GM18951 (cell line): ENCODE measurements around the gene PIGH.

Source experiments
- POLR2A ChIP-seq: IDR thresholded peaks from 4 replicates; pipeline ENCODE4 v1.6.1; 2011; ENCODE audit warnings: mild to moderate bottlenecking; ENCODE audit not compliant: insufficient read length, insufficient read depth; ENCODE audit errors: extremely low read depth
- in situ Hi-C: fragments of 300-500 bp; cut with MboI; formaldehyde crosslinking; loops from one replicate; pipeline ENCODE4 v1.12.0; 2022; ENCODE audit warnings: low sequenced_read_pairs, mixed read lengths, inconsistent platforms; ENCODE audit not compliant: unreplicated experiment

PIGH gene

DNA sequence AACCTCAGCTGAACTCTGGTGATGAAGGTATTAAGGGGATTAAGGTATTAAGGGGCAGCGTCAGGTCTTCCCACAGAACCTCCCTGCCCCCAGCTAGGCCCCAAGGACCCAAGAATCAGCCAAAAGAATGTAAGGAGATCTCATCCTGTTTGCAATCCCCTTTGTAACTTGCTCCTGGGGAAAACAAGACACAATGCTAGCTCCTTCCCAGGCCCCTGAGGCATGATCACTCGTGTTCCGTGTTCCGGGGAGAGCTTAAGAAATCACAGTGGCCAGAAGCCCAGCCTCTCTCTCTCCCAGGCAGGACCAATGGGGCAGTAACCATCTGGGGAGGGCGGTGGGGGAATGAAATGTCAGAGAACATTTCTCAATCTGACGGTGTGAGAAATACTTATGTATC, 33.2 kb downstream of the PIGH start:
- no peak for TF ChIP-seq POLR2A
- in situ Hi-C loops: loop anchor here (5.0 kb wide), 1 partner anchor 140 kb away; no protein-coding TSS in a partner anchor

DNA sequence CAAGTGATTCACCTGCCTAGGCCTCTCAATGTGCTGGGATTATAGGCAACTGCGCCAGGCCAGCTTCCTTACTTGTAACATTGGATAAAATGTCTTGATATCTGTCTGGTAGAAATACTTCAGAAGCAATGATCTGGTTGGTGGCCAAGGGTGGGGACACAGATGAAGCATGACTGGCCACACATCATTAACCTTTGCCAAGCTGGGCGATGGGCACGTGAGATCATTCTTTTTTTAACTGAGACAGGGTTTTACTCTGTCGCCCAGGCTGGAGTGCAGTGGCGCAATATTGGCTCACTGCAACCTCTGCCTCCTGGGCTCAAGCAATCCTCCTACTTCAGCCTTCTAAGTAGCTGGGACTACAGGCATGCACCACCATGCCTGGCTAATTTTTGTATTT, 35.8 kb downstream of the PIGH start:
- TF ChIP-seq POLR2A: no peak
- in situ Hi-C loops: no loop called here

- in situ Hi-C loops: no loop called here
- no peak for TF ChIP-seq POLR2A
Observed at GRCh38 chr14:67562776-67563150, 37.3 kb downstream of the PIGH start.

GRCh38 chr14:67562025-67562775, 37.9 kb downstream of the PIGH start:
- in situ Hi-C loops: no loop called here
- TF ChIP-seq POLR2A: no peak

DNA sequence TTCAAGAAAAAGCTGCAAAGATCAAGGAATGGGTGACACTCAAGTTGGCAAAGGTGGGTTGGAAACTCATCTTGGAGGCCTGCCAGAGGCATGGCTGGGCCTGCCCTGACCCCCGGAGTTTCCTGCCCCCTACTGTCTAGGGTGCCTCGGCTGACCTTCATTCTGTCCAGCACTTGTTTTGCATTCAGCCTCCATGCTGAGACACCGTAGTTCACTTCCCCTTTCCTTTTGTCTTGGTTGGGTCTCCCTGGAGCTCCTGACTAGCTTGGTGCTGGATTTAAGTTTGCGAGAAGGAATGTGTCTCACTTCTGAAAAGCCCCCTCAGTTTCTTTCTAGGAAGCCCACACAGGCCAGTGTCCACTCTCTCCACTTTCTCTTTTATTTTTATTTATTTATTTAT, 40.4 kb downstream of the PIGH start:
- TF ChIP-seq POLR2A: no peak
- in situ Hi-C loops: no loop called here

- in situ Hi-C loops: no loop called here
- TF ChIP-seq POLR2A: no peak
Observed at GRCh38 chr14:67557656-67558055, 42.4 kb downstream of the PIGH start.

GRCh38 chr14:67557118-67557517, 43.0 kb downstream of the PIGH start:
- in situ Hi-C loops: no loop called here
- TF ChIP-seq POLR2A: no peak

DNA sequence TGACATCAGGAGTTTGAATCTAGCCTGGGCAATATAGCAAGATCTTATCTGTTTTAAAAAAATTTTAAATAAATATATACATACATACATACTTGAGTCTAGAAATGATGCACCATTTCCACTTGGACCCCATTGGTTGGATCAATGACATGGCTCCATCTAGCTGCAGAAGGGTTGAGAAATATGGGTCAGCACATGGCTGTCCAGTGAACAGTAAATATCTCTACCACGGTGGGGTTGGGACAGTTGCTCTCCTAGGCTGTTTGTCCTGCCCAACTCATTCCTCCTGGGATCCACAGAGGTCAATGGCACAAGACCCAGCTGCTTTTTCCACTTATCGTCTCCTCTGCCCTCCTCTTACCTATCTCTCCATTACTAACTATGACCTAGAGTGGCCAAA, 43.4 kb downstream of the PIGH start:
- no peak for TF ChIP-seq POLR2A
- in situ Hi-C loops: no loop called here

DNA sequence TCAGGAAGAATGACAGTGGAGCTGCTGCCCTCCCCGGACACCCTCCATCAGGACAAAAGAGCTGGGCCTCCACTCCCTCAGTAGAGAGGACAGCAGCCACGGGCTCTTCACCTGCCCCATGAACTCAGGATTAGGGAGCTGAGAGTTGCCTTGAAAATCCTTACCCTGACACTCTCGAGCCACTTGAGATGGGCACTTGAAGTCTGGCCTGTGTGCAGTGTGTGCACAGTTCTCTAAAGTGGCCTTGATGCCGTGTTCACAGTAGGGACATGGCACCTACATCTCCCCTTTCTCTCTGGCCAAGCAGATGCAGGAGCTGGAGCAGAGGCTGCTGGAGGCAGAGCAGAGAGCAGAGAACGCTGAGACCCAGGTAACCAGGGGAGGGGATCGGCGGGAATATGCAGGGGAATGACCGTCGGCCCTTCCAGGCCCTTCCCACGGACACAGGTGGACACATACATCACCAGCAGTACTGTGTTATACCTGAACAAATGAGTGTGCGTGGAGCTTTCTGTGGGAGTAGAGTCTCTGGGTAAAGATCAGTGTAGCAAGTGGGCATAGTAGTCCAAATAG, 44.5 kb downstream of the PIGH start:
- in situ Hi-C loops: no loop called here
- no peak for TF ChIP-seq POLR2A

- in situ Hi-C loops: no loop called here
- no peak for TF ChIP-seq POLR2A
Observed at GRCh38 chr14:67554341-67554740, 45.7 kb downstream of the PIGH start.

GRCh38 chr14:67553547-67553946, 46.5 kb downstream of the PIGH start:
- in situ Hi-C loops: no loop called here
- no peak for TF ChIP-seq POLR2A

- no peak for TF ChIP-seq POLR2A
- in situ Hi-C loops: no loop called here
Observed at GRCh38 chr14:67551940-67552339, 48.1 kb downstream of the PIGH start.

- no peak for TF ChIP-seq POLR2A
- in situ Hi-C loops: no loop called here
Observed at GRCh38 chr14:67551123-67551522, 48.9 kb downstream of the PIGH start.

- in situ Hi-C loops: no loop called here
Observed at GRCh38 chr14:67549734-67550133, 50.3 kb downstream of the PIGH start.

More at GRCh38 chr14:67549734-67550133, 50.3 kb downstream of the PIGH start:
- no peak for TF ChIP-seq POLR2A
